Lung microvascular endothelial cell (primary cell): ENCODE measurements around the gene ANKRD39. TPM values are rescaled to one million over a fixed set of nuclear protein-coding genes. Genes with fewer than 3 reads are reported as not detected.
"Not testable (repeated sequence)": the region's sequence is repeated elsewhere in the genome, so short reads cannot be mapped to it uniquely, and the experiment has no call there.

Source experiments
- DNase-seq, 2 donors: peaks; one replicate each; pipeline versions ENCODE4 v3.0.0 to v3.0.0-alpha.2; 2010; ENCODE audit warnings: low read depth in 2 of 2
- total RNA-seq: library from RNA; depleted of rRNA; stranded (reverse); fragments of >200 nt; gene quantifications from 2 replicates; pipeline ENCODE4 v1.2.1, GENCODE V29; 2014

ANKRD39 gene
- total RNA-seq, 1 donor from 2014 or later: 6.3 TPM

DNA sequence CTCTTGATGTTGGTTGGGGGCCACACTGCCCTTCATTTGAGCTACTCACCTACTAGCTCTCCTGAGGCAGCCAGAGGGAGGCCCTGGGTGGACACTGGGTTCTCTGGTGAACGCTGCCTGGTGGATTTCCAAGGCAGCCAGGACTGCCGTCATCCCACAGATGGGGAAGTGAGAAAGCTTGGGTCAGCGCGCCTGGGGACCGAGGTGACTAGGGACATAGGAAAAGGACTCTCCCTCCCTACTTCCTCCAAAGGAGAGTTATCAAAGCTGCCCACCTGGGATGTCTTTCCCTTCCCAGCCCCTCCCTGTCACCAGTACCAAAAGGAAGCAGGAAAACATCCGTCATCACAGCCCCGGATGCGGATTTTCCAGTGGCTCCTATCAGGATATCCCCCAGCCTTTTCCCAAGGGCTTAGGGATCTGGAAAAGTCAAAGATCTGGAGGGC lies 15.9 kb upstream of the ANKRD39 start:
- DNase-seq: peak in 1 of 2 donors; percentile 68

- DNase-seq: peak in 1 of 2 donors; percentile 56
These were observed 15.0 kb upstream of the ANKRD39 start for GRCh38 chr2:96872591-96873349.

GRCh38 chr2:96870626-96871255 lies 12.9 kb upstream of the ANKRD39 start:
- DNase-seq: peak in 1 of 2 donors; percentile 16

DNA sequence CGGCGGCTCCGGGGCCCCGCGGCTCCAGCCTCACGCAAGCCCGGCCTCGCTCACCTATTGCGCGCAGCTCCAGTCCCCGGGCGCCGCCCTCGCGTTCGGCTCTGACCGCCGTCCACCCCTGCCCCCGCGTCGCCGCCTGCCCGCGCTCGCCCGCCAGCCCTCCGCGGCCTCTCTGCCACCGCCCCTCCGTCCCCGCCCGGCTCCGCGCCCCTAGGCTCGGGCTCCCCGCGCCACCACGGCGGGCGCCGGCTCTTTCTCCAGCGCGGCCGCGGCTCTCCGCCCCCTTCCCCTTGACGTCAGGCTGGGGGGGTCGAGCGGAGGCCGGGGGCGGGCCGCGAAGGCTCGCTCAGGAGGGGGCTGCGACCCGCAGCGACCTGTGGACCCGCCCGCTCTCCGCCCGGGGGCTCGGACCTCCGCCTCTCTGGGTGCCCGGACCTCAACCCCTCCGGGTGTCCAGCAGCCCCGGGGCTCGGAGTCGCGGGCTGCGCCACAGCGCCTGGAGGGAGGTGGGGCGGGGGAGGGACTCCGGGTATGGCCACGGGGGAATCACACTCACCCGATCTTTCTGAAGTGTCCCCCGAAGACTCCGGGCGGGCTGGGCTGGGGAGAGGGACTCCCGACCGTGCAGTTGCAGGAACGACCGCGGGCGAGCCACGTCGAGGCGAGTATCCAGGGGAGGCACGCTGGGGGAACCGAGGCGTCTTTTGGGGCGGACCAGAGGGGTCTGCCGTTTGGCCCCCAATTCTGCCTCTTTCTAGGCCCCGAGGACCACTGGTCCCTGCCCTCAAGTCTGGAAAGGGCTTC lies 12.2 kb upstream of the ANKRD39 start, which contains the start of gene SEMA4C:
Gene SEMA4C (minus strand): TSS at position 259 of the 804 bp plus-strand sequence. CDS start 2,194 bp downstream, outside the sequence.
- peak in 1 of 2 donors; percentile 67 for DNase-seq

- peak; percentile 29 to 92 for DNase-seq
These were observed 11.5 kb upstream of the ANKRD39 start for GRCh38 chr2:96869281-96869821.

- DNase-seq: peak; percentile 45 to 75
These were observed 10.9 kb upstream of the ANKRD39 start for GRCh38 chr2:96868555-96869280.

- DNase-seq: peak in 1 of 2 donors; percentile 48
These were observed 10.1 kb upstream of the ANKRD39 start for GRCh38 chr2:96867756-96868554.

DNA sequence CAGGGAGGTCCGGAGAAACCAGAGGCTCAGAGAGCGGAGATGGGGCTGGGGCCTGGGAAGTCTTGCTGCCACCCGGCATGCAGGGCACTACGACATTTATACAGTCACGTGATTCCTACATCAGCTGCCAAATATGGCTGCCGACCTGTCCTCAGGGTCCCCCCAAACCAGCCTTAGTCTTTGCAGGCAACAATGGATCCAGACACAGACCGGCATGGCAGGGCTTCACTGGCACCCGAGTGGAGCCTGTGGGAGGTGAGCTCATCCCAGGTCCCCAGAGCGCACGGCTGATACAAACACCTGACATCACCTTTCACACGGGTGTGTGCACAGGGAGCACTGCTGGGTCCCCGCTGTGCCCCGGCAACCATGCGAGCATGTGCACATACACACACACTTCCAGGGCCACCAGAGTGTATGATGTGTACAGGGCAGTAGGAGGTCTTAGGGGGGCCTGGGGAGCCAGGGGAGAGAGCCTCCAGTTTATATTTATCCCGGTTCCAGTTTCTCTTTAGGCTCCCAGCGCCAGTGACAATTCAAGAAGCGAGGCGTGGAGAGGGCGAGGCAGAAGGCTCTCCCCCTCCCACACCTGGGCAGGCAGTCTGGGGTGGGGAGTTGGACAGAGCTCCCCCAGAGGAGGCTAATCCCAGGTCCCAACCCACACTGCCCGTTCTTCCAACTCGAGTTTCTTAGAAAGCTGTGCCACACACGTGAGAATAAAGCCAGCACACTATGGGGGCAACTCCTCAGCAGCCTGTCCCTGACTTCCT lies 9.4 kb upstream of the ANKRD39 start:
- DNase-seq: peak in 1 of 2 donors; percentile 58

DNA sequence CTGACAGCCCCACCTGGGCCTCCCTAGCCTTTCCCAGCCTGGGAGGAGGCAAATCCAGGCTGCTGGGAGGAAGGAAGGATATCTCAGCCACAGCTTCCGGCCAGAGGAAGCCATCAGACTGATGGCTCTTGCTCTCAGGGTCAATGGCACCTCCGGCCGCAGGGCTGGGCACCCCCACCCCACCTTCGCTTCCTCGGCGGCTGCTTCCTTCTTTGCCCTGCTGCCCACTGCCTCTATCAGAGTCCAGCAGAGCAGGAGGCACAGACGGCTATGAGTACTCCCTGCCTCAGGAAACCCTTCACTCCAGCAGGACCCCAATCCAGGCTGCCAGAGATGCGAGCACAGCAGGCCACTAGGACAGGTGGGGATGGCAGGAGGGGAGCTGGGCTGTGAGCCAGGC lies 8.8 kb upstream of the ANKRD39 start:
- peak; percentile 51 to 62 for DNase-seq

- peak in 1 of 2 donors; percentile 49 for DNase-seq
These were observed 8.3 kb upstream of the ANKRD39 start for GRCh38 chr2:96866149-96866548.

DNA sequence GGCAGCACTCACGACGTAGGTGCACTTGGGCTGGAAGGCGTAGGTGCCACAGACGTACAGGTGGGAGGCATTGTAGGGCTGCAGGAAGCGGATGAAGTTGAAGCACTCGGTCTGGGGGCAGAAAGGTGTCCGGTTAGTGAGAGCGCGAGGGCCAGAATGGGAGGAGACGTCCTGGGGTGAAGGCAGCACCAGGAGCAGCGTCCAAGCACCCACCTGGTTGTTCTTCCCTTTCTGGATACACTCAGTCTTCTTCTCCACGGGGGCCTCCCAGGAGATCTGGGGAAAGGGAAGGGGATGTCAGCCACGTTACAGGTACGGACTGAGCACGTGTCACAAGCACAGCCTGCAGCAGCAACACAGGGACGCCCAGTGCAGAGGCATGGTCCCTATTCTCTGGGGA lies 7.8 kb upstream of the ANKRD39 start:
- DNase-seq: no peak

DNA sequence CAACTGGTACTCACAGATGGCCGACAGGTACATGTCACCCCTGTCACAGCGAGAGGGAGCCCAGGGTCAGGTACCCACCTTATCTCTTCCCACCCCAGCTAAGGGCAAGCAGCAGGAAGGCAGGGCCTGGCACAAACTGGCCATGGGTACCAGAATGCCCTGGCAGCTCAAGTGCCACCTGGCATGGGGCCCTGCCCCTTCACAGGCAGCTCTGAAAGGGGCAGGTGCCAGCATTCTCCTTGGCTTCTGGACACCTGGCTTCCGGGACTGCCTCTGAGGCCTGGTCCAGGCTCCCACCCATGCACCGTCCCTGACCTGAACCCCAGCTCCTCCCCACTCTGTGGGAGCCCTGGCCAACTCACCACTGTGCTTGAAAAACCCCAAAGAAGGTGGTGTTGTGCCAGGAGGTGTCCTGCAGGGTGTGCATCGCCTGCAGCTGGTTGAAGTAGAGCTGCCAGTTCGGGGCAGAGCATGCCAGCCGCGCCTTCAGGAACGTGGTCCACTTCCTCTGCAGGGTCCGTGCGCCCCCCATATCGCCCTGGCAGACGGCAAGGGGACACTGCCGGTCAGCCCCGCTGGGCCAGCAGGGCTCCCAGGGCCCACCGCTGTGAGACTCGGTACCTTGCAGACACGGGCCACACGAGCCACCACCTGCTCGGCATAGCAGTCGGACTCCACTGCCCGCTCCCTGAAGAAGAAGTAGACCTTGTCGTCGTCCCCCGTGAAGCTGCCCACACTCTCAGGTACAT lies 6.7 kb upstream of the ANKRD39 start:
- no peak for DNase-seq

DNA sequence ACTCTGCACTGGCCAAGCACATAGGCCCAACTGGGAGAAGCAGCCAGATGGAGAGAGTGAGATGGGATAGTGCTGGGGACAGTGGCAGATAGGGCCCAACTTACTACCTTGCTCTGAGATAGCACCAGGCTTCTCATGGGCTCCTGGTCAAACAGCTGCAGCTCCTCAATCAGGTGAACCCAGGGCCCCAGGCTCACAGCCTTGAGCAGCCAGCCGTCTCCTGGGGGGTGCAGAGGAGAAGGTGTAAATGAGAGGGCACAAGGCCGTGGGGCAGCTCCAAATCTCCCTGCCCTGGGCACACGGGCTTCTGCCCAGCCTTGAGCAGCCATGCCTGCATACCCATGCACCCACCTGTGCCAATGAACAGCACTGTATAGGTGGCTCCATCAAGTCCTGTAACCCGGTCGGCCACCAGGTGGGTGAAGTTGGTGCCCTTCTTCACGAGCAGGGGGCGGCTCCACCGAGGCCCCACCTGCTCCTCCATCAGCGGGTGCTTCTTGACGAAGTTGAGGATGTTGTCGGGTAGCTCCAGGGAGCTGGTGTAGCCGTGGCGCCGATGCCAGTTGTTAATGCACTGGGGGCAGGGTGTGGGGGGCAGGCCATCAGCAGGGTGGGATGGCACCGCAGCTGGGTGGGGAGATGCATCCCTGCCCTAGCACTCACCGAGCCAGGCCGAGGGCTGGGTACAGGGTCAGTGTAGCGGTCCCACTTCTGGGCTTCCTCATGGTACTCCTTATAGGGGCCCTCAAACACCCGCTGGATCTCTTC lies 5.9 kb upstream of the ANKRD39 start:
- no peak for DNase-seq

- not testable (repeated sequence) for DNase-seq
These were observed 5.2 kb upstream of the ANKRD39 start for GRCh38 chr2:96863056-96863455.

DNA sequence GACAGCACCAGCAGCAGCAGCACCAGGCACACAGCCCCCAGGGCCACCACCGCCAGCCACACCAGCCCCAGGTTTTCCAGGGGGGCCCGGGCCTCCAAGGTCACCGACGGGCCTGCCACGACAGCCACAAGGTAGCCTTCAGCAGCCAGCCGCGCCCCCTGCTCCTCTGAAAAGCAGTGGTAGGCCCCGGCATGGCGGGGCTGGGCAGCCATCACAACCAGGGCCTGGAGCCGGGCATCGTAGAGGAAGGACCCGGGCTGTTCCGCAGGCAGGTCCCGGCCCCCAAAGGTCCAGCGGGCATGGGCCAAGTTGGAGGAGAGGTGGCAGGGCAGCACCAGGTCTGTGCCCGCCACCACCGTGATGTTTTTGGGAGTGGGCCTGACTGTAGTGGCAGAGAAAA lies 3.3 kb upstream of the ANKRD39 start:
- DNase-seq: no peak

GRCh38 chr2:96860065-96861029 lies 2.5 kb upstream of the ANKRD39 start:
- DNase-seq: no peak

DNA sequence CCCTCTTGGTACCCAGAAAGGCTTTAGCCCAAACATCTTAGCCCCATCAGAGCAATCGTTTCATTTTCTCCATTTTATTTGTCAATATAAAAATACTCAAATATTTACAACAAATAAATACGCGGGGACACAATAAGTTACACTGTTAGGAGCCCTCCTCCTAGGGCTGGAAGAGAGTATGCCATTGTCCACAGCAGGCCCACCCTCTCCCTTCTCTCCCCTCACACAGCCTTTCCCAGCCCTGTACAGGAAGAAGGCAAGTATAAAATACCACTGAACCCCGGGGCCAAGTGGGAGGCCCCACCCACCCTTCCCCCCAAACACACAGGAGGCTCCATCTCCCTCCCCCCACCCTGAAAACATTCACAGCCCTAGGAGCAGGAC lies 1.9 kb upstream of the ANKRD39 start:
- no peak for DNase-seq
